Measurements from ENCODE around the gene DAPK3.
"Not testable (repeated sequence)": the region's sequence is repeated elsewhere in the genome, so short reads cannot be mapped to it uniquely, and the experiment has no call there.

- not testable (repeated sequence) for TF ChIP-seq EZH2 (IDR thresholded peaks at IDR 0.05; ENCODE audit: borderline replicate concordance, low read length)
- TF ChIP-seq, protein P1, sequence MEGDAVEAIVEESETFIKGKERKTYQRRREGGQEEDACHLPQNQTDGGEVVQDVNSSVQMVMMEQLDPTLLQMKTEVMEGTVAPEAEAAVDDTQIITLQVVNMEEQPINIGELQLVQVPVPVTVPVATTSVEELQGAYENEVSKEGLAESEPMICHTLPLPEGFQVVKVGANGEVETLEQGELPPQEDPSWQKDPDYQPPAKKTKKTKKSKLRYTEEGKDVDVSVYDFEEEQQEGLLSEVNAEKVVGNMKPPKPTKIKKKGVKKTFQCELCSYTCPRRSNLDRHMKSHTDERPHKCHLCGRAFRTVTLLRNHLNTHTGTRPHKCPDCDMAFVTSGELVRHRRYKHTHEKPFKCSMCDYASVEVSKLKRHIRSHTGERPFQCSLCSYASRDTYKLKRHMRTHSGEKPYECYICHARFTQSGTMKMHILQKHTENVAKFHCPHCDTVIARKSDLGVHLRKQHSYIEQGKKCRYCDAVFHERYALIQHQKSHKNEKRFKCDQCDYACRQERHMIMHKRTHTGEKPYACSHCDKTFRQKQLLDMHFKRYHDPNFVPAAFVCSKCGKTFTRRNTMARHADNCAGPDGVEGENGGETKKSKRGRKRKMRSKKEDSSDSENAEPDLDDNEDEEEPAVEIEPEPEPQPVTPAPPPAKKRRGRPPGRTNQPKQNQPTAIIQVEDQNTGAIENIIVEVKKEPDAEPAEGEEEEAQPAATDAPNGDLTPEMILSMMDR (IDR thresholded peaks at IDR 0.05; ENCODE audit: low read length): not testable (repeated sequence)
Measured at GRCh38 chr19:3955276-3955675, 15.6 kb downstream of the DAPK3 start.

Data from OCI-LY1 (cell line).